HAP-1 (cell line): ENCODE data around the gene ESYT1.

Experiments
- DNase-seq, 2 experiments: peaks; one replicate each; pipeline ENCODE4 v3.0.0-alpha.2; 2016 to 2020; ENCODE audit warnings: low spot score in 2 of 2
- H3K27me3 ChIP-seq: fragments of 250-450 bp; sonication (Bioruptor Pico); 2 replicates; pipeline ENCODE4 v1.5.1; 2020; ENCODE audit warnings: low read depth, mild to moderate bottlenecking, moderate library complexity
- H3K36me3 ChIP-seq: fragments of 250-450 bp; sonication (Bioruptor Pico); replicated peaks from 2 replicates; pipeline ENCODE4 v1.5.1; 2020; ENCODE audit warnings: mild to moderate bottlenecking
- H3K4me1 ChIP-seq: fragments of 250-450 bp; sonication (Bioruptor Pico); 2 replicates; pipeline ENCODE4 v1.5.1; 2020; ENCODE audit warnings: mild to moderate bottlenecking
- H3K4me3 ChIP-seq: fragments of 250-450 bp; sonication (Bioruptor Pico); 2 replicates; pipeline ENCODE4 v1.5.1; 2020; ENCODE audit warnings: mild to moderate bottlenecking, moderate library complexity
- H3K9me3 ChIP-seq: fragments of 250-450 bp; sonication (Bioruptor Pico); 2 replicates; pipeline ENCODE4 v1.5.1; 2020; ENCODE audit warnings: mild to moderate bottlenecking, moderate library complexity
- in situ Hi-C: fragments of 300-500 bp; cut with MboI; formaldehyde crosslinking; loops from 3 replicates; pipeline ENCODE4 v1.14.3; 2020; ENCODE audit warnings: low sequenced_read_pairs, inconsistent platforms, mixed read lengths

ESYT1 gene

DNA sequence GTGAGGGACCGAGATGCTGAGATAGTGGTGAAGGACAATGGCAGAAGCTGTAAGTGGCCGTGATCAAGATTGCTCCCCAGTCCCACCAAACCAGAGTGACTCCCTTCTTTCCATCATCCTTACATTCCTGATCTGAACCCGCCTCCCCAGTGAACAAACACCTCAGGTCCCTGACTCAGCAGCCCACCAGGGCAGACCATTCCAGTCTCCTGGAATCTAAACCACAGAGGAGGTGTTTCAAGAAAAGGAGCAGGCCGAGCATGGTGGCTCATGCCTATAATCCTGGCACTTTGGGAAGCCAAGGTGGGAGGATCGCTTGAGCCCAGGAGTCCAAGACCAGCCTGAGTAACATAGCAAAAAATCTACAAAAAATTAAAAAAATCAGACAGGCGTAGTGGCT lies 41.5 kb upstream of the ESYT1 start:
- in situ Hi-C loops, result no loop called here
- H3K36me3 ChIP-seq, result no peaks in the 10 kb centered on the region
- no peak overlapping the region for H3K4me3 ChIP-seq
- no peak for DNase-seq
- no peaks in the 10 kb centered on the region for H3K27me3 ChIP-seq
- H3K9me3 ChIP-seq, result no peaks in the 10 kb centered on the region
- no peaks in the 10 kb centered on the region for H3K4me1 ChIP-seq

DNA sequence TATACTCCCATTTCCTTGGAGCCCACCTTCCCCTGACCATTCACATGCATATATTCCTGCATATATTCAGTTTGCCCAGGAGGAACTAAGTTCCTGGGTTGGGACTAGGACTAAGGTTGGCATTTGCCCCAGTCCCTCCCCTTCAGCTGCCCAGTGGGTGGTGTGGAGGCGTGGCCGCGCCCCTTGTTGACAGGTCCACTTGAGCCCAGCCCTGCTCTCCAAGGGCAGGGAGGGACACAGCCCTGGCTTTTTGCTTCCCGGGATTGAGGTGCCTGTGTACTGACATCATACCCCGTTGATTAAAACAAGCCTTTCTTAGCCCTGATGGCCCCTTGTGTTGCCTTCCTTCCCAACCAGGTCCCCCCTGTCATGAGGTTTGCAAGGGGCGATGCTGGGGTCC lies 40.8 kb upstream of the ESYT1 start:
- no peaks in the 10 kb centered on the region for H3K27me3 ChIP-seq
- no peaks in the 10 kb centered on the region for H3K4me1 ChIP-seq
- in situ Hi-C loops, result no loop called here
- DNase-seq, result no peak
- H3K4me3 ChIP-seq, result no peak overlapping the region
- no peaks in the 10 kb centered on the region for H3K36me3 ChIP-seq
- no peaks in the 10 kb centered on the region for H3K9me3 ChIP-seq

DNA sequence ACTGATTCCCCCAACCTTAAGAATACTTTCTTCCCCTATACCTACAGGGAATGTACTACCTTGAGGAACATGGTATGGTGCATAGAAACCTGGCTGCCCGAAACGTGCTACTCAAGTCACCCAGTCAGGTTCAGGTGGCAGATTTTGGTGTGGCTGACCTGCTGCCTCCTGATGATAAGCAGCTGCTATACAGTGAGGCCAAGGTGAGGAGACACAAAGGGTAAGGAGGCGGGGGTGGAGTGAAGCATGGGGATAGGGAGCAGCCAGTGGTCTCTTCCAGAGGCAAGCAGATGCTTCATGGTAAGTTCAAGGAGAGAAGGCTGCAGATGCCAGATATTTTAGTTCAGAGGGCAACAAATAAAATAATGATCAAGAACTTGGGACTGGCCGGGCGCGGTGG lies 30.3 kb upstream of the ESYT1 start:
- Histone ChIP-seq H3K4me3 (no peak overlapping the region), H3K36me3 (no peaks in the 10 kb centered on the region)
- no peak for DNase-seq

DNA sequence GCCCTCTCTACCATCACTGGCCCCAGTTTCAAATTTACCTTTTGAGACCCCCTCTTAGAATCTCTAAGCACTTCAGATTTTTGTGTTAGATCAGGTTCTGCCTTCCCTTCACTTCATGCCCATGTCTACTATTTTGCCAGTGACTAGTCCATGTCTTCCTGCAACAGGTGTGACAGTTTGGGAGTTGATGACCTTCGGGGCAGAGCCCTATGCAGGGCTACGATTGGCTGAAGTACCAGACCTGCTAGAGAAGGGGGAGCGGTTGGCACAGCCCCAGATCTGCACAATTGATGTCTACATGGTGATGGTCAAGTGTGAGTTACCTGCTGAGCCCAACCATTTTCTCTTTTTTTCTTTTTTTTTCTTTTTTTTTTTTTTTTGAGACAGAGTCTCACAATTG lies 29.5 kb upstream of the ESYT1 start:
- Histone ChIP-seq H3K9me3 (no peaks in the 10 kb centered on the region), H3K4me3 (no peak overlapping the region), H3K4me1 (peaks cover 5% of the 10 kb centered on the region; the same call in 1 of the 2 replicates), H3K27me3 (no peaks in the 10 kb centered on the region), H3K36me3 (no peaks in the 10 kb centered on the region)
- in situ Hi-C loops, result no loop called here
- no peak for DNase-seq

More for the DNA sequence above, 30.3 kb upstream of the ESYT1 start:
- H3K4me1 ChIP-seq, result no peaks in the 10 kb centered on the region
- in situ Hi-C loops, result no loop called here
- peaks cover 3% of the 10 kb centered on the region; the same call in 1 of the 2 replicates for H3K9me3 ChIP-seq
- no peaks in the 10 kb centered on the region for H3K27me3 ChIP-seq

- H3K4me1 ChIP-seq, result peaks cover 6% of the 10 kb centered on the region; the same call in 1 of the 2 replicates
- in situ Hi-C loops, result loop anchor here (10.0 to 25.0 kb wide), 2 partner anchors 55 to 1812 kb away; partner anchors contain the start of genes CBX5, HNRNPA1 and RPS26
- no peak for DNase-seq
- no peaks in the 10 kb centered on the region for H3K9me3 ChIP-seq
- no peaks in the 10 kb centered on the region; the same call in 1 of the 2 replicates for H3K36me3 ChIP-seq
- H3K4me3 ChIP-seq, result no peak overlapping the region
- H3K27me3 ChIP-seq, result no peaks in the 10 kb centered on the region
Measured at GRCh38 chr12:56099787-56100186, 28.3 kb upstream of the ESYT1 start.

GRCh38 chr12:56101045-56101444 lies 27.0 kb upstream of the ESYT1 start:
- no peaks in the 10 kb centered on the region for H3K9me3 ChIP-seq
- no peak overlapping the region for H3K4me3 ChIP-seq
- no peaks in the 10 kb centered on the region for H3K27me3 ChIP-seq
- H3K4me1 ChIP-seq, result peaks cover 10% of the 10 kb centered on the region; the same call in 1 of the 2 replicates
- peaks cover 9% of the 10 kb centered on the region for H3K36me3 ChIP-seq
- in situ Hi-C loops, result loop anchor here (10.0 to 25.0 kb wide), 2 partner anchors 56 to 1814 kb away; partner anchors contain the start of genes CBX5, HNRNPA1 and RPS26
- DNase-seq, result no peak

- DNase-seq, result no peak
- no peaks in the 10 kb centered on the region for H3K27me3 ChIP-seq
- peaks cover 16% of the 10 kb centered on the region; the same call in 1 of the 2 replicates for H3K4me1 ChIP-seq
- in situ Hi-C loops, result loop anchor here (10.0 to 25.0 kb wide), 2 partner anchors 58 to 1815 kb away; partner anchors contain the start of genes CBX5, HNRNPA1 and RPS26
- H3K36me3 ChIP-seq, result peaks cover 24% of the 10 kb centered on the region
- H3K4me3 ChIP-seq, result no peak overlapping the region
- no peaks in the 10 kb centered on the region for H3K9me3 ChIP-seq
Measured at GRCh38 chr12:56102683-56103065, 25.4 kb upstream of the ESYT1 start.

DNA sequence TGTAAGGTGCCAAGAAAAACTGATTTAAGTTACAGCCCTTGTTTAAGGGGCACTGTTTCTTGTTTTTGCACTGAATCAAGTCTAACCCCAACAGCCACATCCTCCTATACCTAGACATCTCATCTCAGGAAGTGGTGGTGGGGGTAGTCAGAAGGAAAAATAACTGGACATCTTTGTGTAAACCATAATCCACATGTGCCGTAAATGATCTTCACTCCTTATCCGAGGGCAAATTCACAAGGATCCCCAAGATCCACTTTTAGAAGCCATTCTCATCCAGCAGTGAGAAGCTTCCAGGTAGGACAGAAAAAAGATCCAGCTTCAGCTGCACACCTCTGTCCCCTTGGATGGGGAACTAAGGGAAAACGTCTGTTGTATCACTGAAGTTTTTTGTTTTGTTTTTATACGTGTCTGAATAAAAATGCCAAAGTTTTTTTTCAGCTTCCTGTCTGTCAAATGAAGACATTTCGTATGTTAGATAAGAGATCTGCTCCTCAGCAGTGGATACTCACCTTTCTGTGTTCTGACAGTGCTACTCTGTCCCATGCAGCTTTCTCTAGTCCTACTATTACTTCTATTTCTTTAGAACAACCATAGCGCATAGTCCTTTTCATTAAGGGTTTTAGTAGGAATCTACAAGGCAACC lies 24.9 kb upstream of the ESYT1 start:
- Histone ChIP-seq H3K4me1 (peaks cover 16% of the 10 kb centered on the region; the same call in 1 of the 2 replicates), H3K9me3 (no peaks in the 10 kb centered on the region), H3K36me3 (peaks cover 29% of the 10 kb centered on the region), H3K4me3 (peak overlapping the region; percentile 89), H3K27me3 (no peaks in the 10 kb centered on the region)
- DNase-seq, result no peak
- in situ Hi-C loops, result loop anchor here (10.0 to 25.0 kb wide), 2 partner anchors 58 to 1816 kb away; partner anchors contain the start of genes CBX5, HNRNPA1 and RPS26

DNA sequence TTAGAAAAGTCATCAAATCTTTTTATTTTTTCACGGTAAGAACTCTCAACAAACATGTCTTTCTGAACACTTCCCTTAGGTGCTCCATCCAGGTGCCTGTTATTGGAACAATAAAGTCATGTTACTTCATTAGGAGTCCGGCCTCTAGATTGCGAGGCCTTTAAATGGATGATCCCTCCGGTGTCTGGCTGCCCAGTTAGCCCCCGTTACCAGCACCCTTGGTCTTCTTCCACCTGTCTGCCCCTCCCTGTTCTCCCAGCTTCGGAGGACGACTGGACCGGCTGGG lies 24.3 kb upstream of the ESYT1 start:
- H3K4me3 ChIP-seq, result peak overlapping the region; percentile 89
- no peaks in the 10 kb centered on the region for H3K27me3 ChIP-seq
- H3K4me1 ChIP-seq, result peaks cover 16% of the 10 kb centered on the region; the same call in 1 of the 2 replicates
- DNase-seq, result no peak
- H3K9me3 ChIP-seq, result no peaks in the 10 kb centered on the region
- in situ Hi-C loops, result loop anchor here (10.0 to 25.0 kb wide), 2 partner anchors 59 to 1816 kb away; partner anchors contain the start of genes CBX5, HNRNPA1 and RPS26
- H3K36me3 ChIP-seq, result peaks cover 35% of the 10 kb centered on the region

DNA sequence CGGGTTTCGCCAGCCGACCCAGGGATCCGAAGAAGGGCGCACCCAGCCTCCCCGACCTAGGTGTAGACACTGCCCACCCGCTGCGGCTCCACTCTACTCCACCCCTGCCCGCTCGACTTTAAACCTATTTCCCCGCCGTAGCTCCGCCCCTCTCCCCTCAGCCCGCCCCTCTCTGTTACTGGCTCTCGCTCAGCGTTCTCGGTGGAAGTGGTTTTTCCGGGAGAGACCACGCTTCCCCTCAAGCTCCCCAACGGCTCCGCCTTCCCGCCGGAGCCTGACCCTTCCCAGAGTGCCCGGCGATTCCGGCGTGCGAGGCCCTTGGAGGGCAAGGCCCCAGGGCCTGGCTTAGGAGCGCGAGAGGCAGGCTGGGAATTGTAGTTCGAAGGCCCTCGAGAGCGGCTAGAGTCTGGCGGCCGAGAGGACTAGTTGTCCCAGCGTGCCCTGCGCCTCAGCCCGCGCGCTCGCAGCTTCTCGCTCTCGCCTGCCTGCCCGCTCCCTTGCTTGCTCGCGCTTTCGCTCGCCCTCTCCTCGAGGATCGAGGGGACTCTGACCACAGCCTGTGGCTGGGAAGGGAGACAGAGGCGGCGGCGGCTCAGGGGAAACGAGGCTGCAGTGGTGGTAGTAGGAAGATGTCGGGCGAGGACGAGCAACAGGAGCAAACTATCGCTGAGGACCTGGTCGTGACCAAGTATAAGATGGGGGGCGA lies 23.8 kb upstream of the ESYT1 start, which contains the start of gene PA2G4:
TSS of gene PA2G4 (plus strand) at position 451 of the 706 bp plus-strand sequence. CDS start at position 630, 179 bp downstream.
- peaks cover 40% of the 10 kb centered on the region for H3K36me3 ChIP-seq
- peaks cover 16% of the 10 kb centered on the region; the same call in 1 of the 2 replicates for H3K4me1 ChIP-seq
- peak within 1 kb of the TSS; percentile 89 for H3K4me3 ChIP-seq
- H3K9me3 ChIP-seq, result no peaks in the 10 kb centered on the region
- no peaks in the 10 kb centered on the region for H3K27me3 ChIP-seq
- in situ Hi-C loops, result loop anchor here (10.0 to 25.0 kb wide), 2 partner anchors 59 to 1817 kb away; partner anchors contain the start of genes CBX5, HNRNPA1 and RPS26
- peak; percentile 98 to 99 for DNase-seq

DNA sequence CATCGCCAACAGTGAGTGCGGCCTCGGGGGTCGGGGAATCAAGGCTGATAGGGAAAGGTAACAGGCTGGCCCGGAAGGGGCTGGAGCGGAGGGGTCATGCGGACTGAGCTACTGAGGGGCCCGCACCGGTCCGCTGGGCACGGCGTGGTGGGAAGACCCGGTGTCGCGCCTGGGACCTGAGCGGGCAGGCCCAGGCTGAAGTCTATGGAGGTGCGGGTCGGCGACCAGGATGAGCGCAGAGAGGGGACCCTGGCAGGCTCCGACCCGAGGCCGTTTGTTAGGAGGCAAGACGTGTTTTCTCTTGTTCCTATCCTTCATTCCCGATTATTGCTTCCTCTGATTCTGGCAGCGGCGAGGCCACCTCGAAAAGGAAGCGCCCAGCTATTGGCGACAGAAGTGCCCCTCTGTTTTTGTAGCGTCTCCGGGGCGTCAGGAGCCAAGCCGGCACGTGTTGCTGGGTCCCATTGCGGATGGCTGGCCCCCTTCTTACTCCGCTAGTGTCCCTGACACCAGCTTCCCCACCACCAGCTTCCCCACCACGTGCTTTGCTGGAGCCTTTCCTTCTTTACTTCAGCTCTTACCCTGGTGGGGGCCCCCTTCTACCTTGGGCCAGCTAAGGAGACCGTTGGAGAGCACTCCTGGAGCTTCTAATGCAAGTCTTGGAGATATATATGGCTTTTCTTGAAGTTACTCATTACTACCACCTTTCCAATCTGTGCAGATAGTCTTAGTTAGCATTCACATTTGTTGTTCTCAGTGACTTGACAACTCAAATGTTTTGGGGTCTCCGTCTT lies 23.1 kb upstream of the ESYT1 start:
- Histone ChIP-seq H3K36me3 (peaks cover 48% of the 10 kb centered on the region), H3K27me3 (no peaks in the 10 kb centered on the region), H3K9me3 (no peaks in the 10 kb centered on the region), H3K4me3 (peak overlapping the region; percentile 89), H3K4me1 (peaks cover 16% of the 10 kb centered on the region; the same call in 1 of the 2 replicates)
- in situ Hi-C loops, result loop anchor here (10.0 to 25.0 kb wide), 2 partner anchors 60 to 1818 kb away; partner anchors contain the start of genes CBX5, HNRNPA1 and RPS26
- DNase-seq, result peak in 1 of 2 experiments; percentile 42

DNA sequence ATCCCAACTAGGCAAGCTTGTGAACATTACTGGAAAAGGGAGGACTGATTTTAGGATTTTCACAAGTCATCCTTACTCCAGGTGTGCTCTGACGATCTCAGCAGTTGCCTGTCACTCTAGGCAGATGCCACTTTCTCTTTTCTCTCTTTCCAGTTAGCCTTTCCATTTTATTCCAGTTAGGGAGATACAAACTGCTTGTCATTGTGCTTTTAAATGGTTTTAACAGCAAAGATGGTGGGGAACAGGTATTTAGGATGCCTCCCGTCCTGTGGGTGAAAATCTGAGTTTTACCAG lies 22.5 kb upstream of the ESYT1 start:
- in situ Hi-C loops, result loop anchor here (10.0 to 25.0 kb wide), 2 partner anchors 61 to 1818 kb away; partner anchors contain the start of genes CBX5, HNRNPA1 and RPS26
- peaks cover 53% of the 10 kb centered on the region for H3K36me3 ChIP-seq
- no peaks in the 10 kb centered on the region for H3K9me3 ChIP-seq
- peak overlapping the region; percentile 89 for H3K4me3 ChIP-seq
- H3K27me3 ChIP-seq, result no peaks in the 10 kb centered on the region
- no peak for DNase-seq
- peaks cover 16% of the 10 kb centered on the region; the same call in 1 of the 2 replicates for H3K4me1 ChIP-seq

DNA sequence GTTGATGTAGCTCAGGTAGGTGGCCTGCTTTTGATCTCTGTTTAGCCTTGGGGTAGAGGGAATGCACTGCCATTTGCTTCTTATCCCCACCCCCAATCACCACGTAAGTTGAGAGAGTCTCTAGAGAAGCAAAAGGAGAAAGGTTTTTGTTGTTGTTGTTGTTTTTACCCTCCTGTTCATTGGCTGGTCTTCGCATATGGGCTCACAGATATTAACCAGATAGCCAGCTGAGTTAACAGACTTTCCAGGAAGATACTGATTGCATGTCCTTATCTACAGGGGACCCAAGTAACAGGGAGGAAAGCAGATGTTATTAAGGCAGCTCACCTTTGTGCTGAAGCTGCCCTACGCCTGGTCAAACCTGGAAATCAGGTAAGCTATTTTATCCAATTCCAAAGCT lies 20.8 kb upstream of the ESYT1 start:
- no peak overlapping the region for H3K4me3 ChIP-seq
- no peaks in the 10 kb centered on the region for H3K27me3 ChIP-seq
- no peak for DNase-seq
- peaks cover 16% of the 10 kb centered on the region; the same call in 1 of the 2 replicates for H3K4me1 ChIP-seq
- in situ Hi-C loops, result loop anchor here (10.0 to 25.0 kb wide), 2 partner anchors 62 to 1820 kb away; partner anchors contain the start of genes CBX5, HNRNPA1 and RPS26
- H3K36me3 ChIP-seq, result peaks cover 70% of the 10 kb centered on the region
- H3K9me3 ChIP-seq, result no peaks in the 10 kb centered on the region
